ENCODE measurements around the gene SPPL3.

DNA sequence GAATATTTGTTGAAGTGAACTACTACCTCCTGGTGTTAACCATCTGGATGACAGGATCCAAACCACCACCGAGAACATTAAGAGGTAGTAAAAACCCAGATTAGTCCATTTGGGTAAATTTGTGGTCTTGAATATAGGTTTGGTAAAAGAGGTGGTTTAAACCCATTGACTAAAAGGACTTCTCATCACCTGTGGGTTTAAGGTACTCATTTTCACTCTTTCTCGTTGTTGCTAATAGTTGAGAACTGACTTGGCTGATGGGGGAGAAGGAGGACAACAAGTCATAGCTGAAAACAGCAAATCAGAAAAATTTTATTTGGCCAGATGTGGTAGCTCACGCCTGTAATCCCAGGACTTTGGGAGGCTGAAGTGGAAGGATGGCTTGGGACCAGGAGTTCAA is 119.4 kb downstream of the SPPL3 start:
- no peak for TF ChIP-seq EZH2 (IDR thresholded peaks at IDR 0.05; ENCODE audit: borderline replicate concordance)
- no peak for TF ChIP-seq CTCF (IDR thresholded peaks at IDR 0.05; ENCODE audit: poor library complexity)

All from hepatocyte (in vitro differentiated cells).